ENCODE results near the gene FGGY.
A peak's percentile ranks its signal among the peaks of the same experiment; 100 is the strongest.

The FGGY gene

DNA sequence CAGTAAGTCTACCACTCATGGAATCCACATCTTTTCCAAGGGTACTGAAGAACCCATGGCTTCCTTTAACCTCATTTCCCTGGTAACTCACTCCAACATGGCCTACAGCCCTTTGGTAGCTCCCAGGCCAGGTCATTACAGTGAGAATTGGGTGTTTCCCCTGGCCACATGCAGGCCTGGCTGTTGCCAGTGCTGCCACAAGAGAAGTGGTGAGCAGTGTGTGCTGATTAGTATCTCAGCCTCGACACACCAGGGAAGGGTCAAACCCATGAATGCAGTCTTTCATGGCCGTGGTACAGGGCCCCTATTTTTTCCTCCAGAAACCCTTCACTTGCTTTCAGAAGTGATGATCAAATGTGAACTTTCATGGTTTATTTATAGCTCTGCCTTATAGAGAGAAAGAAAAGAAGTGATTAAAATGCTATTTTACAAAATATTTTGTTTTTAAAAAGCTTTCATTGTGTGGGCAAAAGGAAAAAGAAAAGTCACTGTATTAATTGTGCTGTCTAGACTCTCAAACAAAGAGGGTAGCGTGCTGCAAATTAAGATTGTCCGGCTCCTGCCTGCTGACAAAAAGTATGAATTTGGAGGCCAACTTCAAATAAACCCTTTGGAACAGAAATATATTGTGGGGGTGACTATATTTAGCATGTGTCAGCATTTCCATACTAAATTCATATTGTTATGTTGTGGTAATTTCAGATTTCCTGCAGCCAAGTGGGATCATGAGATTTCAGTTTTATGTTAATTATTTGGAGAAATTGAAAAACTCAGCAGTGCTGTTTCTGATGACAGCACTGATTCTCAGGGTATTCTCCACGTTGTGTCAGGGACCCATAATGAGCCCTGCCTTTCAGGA lies 455.9 kb downstream of the FGGY start:
- Histone ChIP-seq H3K9me3 (ENCODE audit: control insufficient read depth in 2 of 2, low read length in 2 of 2) (no peaks in the 10 kb centered on the region), H3K9ac (ENCODE audit: low read length in 2 of 2) (no peak overlapping the region), H3K4me1 (ENCODE audit: control insufficient read depth, insufficient read depth, low read length) (no peaks in the 10 kb centered on the region), H3K27ac (ENCODE audit: low read length) (no peak overlapping the region), H3K36me3 (ENCODE audit: control insufficient read depth in 2 of 2, insufficient read depth in 2 of 2, low read length in 2 of 2) (no peaks in the 10 kb centered on the region), H3K27me3 (ENCODE audit: control insufficient read depth in 1 of 2, insufficient read depth in 2 of 2, low read length in 2 of 2) (no peaks in the 10 kb centered on the region), H3K4me3 (ENCODE audit: low read length in 2 of 2) (no peak overlapping the region)

DNA sequence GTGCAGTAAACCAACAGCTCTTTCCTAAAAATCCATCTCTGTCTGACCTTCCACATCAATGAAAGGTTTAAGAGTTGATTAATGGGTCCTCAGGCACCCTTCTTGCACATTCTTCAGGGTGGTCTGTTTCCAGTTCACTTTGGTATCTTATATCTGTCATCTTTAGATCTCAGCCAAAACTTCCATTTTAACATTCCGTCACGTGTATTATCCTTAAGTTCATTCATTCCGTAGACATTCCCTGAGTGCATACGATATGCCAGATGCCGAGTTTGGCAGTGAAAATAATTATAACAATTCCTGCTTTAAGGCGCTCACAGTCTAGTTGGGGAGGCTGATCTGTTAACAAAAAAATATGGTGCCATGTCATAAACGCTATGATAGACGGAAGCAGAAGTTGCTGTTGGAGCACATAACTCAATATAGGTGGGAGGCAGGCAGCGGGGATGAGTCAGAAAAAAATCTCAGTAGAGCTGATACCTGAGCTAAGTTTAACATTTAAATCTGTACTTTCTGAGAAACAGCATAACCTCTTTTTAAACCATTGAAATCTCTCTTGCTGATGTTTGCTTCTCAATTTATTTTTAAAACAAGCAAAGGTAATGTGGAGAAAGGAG lies 458.3 kb downstream of the FGGY start:
- Histone ChIP-seq H3K27me3 (ENCODE audit: control insufficient read depth in 1 of 2, insufficient read depth in 2 of 2, low read length in 2 of 2) (no peaks in the 10 kb centered on the region), H3K4me1 (ENCODE audit: control insufficient read depth, insufficient read depth, low read length) (peaks cover 9% of the 10 kb centered on the region), H3K9ac (ENCODE audit: low read length in 2 of 2) (no peak overlapping the region), H3K36me3 (ENCODE audit: control insufficient read depth in 2 of 2, insufficient read depth in 2 of 2, low read length in 2 of 2) (no peaks in the 10 kb centered on the region), H3K4me3 (ENCODE audit: low read length in 2 of 2) (no peak overlapping the region), H3K27ac (ENCODE audit: low read length) (no peak overlapping the region), H3K9me3 (ENCODE audit: control insufficient read depth in 2 of 2, low read length in 2 of 2) (no peaks in the 10 kb centered on the region)

- Histone ChIP-seq H3K4me3 (ENCODE audit: low read length in 2 of 2) (no peak overlapping the region), H3K9me3 (ENCODE audit: control insufficient read depth in 2 of 2, low read length in 2 of 2) (no peaks in the 10 kb centered on the region), H3K4me1 (ENCODE audit: control insufficient read depth, insufficient read depth, low read length) (peaks cover 9% of the 10 kb centered on the region), H3K27ac (ENCODE audit: low read length) (no peak overlapping the region), H3K36me3 (ENCODE audit: control insufficient read depth in 2 of 2, insufficient read depth in 2 of 2, low read length in 2 of 2) (no peaks in the 10 kb centered on the region), H3K9ac (ENCODE audit: low read length in 2 of 2) (no peak overlapping the region), H3K27me3 (ENCODE audit: control insufficient read depth in 1 of 2, insufficient read depth in 2 of 2, low read length in 2 of 2) (no peaks in the 10 kb centered on the region)
Measured at GRCh38 chr1:59757197-59757747, 460.4 kb downstream of the FGGY start.

- Histone ChIP-seq H3K9me3 (ENCODE audit: control insufficient read depth in 2 of 2, low read length in 2 of 2) (no peaks in the 10 kb centered on the region), H3K27ac (ENCODE audit: low read length) (peak overlapping the region; percentile 41), H3K4me3 (ENCODE audit: low read length in 2 of 2) (peak overlapping the region; percentile 38 to 73), H3K36me3 (ENCODE audit: control insufficient read depth in 2 of 2, insufficient read depth in 2 of 2, low read length in 2 of 2) (no peaks in the 10 kb centered on the region), H3K4me1 (ENCODE audit: control insufficient read depth, insufficient read depth, low read length) (peaks cover 9% of the 10 kb centered on the region), H3K27me3 (ENCODE audit: control insufficient read depth in 1 of 2, insufficient read depth in 2 of 2, low read length in 2 of 2) (no peaks in the 10 kb centered on the region), H3K9ac (ENCODE audit: low read length in 2 of 2) (peak overlapping the region; percentile 49 to 68)
Measured at GRCh38 chr1:59759156-59759925, 462.4 kb downstream of the FGGY start.

DNA sequence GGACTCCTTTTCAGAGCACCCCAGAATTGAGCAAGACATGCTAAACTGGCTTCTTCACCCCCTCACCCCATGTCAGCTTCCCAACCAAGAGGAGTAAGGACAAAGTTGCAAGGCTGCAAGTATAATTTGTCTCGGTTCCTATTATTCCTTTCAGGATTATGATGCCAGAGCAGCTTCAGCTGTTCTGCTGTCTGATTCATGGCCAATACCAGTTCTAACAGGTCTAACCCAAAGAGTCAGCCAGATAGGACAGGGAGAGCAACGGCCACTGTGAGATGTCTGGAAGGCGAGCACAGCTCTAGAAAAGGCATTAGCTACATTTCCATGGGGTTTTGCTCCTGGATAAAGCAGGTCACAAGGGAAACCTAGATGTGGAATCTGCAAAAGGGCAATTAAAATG lies 464.5 kb downstream of the FGGY start:
- Histone ChIP-seq H3K4me3 (ENCODE audit: low read length in 2 of 2) (no peak overlapping the region), H3K27me3 (ENCODE audit: control insufficient read depth in 1 of 2, insufficient read depth in 2 of 2, low read length in 2 of 2) (no peaks in the 10 kb centered on the region), H3K9me3 (ENCODE audit: control insufficient read depth in 2 of 2, low read length in 2 of 2) (no peaks in the 10 kb centered on the region), H3K9ac (ENCODE audit: low read length in 2 of 2) (no peak overlapping the region), H3K4me1 (ENCODE audit: control insufficient read depth, insufficient read depth, low read length) (peaks cover 9% of the 10 kb centered on the region), H3K36me3 (ENCODE audit: control insufficient read depth in 2 of 2, insufficient read depth in 2 of 2, low read length in 2 of 2) (no peaks in the 10 kb centered on the region), H3K27ac (ENCODE audit: low read length) (no peak overlapping the region)

- H3K9ac ChIP-seq (ENCODE audit: low read length in 2 of 2), result no peak overlapping the region
- no peak overlapping the region for H3K27ac ChIP-seq (ENCODE audit: low read length)
- no peak overlapping the region for H3K4me3 ChIP-seq (ENCODE audit: low read length in 2 of 2)
- H3K4me1 ChIP-seq (ENCODE audit: control insufficient read depth, insufficient read depth, low read length), result peaks cover 9% of the 10 kb centered on the region
- no peaks in the 10 kb centered on the region for H3K9me3 ChIP-seq (ENCODE audit: control insufficient read depth in 2 of 2, low read length in 2 of 2)
- H3K36me3 ChIP-seq (ENCODE audit: control insufficient read depth in 2 of 2, insufficient read depth in 2 of 2, low read length in 2 of 2), result no peaks in the 10 kb centered on the region
- no peaks in the 10 kb centered on the region for H3K27me3 ChIP-seq (ENCODE audit: control insufficient read depth in 1 of 2, insufficient read depth in 2 of 2, low read length in 2 of 2)
Measured at GRCh38 chr1:59763418-59763817, 466.5 kb downstream of the FGGY start.

DNA sequence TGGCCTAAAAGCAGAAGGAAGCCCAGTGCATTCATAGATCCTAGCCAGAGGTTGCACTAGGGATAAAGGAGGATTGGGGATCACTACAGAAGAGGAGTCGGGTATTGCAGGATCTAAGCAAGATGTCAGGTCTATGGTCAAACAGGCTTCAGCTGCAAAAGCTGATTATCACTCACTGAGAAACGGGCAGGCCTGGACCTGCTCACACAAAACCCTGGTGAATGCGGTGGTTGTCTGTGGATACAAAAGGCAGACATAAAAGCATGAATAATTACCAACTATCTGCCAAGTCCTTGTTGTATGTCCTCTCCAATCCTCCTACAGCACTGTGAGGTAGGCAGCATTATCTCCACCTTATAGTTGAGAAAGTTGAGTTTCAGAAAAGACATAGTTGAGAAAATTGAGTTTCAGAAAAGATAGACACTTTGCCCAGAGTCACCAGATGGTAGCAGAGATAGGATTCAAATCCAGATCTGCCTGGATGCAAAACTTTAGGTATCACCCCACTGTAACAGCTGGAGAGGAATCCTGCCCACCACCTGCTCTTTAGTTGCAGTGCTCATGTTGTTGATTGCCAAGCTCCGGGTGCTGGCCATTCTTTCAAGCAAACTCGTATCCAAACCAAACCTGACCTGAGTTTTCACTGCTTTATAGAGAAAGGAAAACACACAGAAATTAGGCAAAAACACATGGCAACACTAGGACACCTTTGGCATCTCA lies 468.3 kb downstream of the FGGY start:
- Histone ChIP-seq H3K27ac (ENCODE audit: low read length) (no peak overlapping the region), H3K9ac (ENCODE audit: low read length in 2 of 2) (no peak overlapping the region), H3K36me3 (ENCODE audit: control insufficient read depth in 2 of 2, insufficient read depth in 2 of 2, low read length in 2 of 2) (no peaks in the 10 kb centered on the region), H3K4me1 (ENCODE audit: control insufficient read depth, insufficient read depth, low read length) (no peaks in the 10 kb centered on the region), H3K4me3 (ENCODE audit: low read length in 2 of 2) (no peak overlapping the region), H3K27me3 (ENCODE audit: control insufficient read depth in 1 of 2, insufficient read depth in 2 of 2, low read length in 2 of 2) (no peaks in the 10 kb centered on the region), H3K9me3 (ENCODE audit: control insufficient read depth in 2 of 2, low read length in 2 of 2) (no peaks in the 10 kb centered on the region)

GRCh38 chr1:59766227-59766855 lies 469.4 kb downstream of the FGGY start:
- Histone ChIP-seq H3K9ac (ENCODE audit: low read length in 2 of 2) (no peak overlapping the region), H3K4me3 (ENCODE audit: low read length in 2 of 2) (no peak overlapping the region), H3K4me1 (ENCODE audit: control insufficient read depth, insufficient read depth, low read length) (no peaks in the 10 kb centered on the region), H3K27ac (ENCODE audit: low read length) (no peak overlapping the region), H3K27me3 (ENCODE audit: control insufficient read depth in 1 of 2, insufficient read depth in 2 of 2, low read length in 2 of 2) (no peaks in the 10 kb centered on the region), H3K9me3 (ENCODE audit: control insufficient read depth in 2 of 2, low read length in 2 of 2) (no peaks in the 10 kb centered on the region), H3K36me3 (ENCODE audit: control insufficient read depth in 2 of 2, insufficient read depth in 2 of 2, low read length in 2 of 2) (no peaks in the 10 kb centered on the region)

DNA sequence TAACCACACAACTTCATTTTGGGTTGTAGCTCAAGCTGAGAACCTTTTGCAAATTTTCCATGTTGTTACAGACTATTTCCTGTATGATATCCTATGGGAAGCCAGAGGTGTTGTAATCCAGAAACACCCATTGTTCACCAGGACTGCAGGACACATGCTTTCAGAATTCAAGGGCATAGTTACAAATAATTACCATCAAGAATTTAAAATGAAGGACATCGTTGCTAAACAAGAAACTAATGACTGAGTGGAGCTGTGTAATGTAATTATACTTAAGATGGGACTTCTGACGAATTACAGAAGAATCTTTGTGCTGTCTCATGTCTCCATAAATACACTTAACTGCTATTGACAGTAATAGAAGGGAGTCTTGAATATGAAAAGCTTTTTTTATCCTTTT lies 470.2 kb downstream of the FGGY start:
- no peaks in the 10 kb centered on the region for H3K36me3 ChIP-seq (ENCODE audit: control insufficient read depth in 2 of 2, insufficient read depth in 2 of 2, low read length in 2 of 2)
- H3K27ac ChIP-seq (ENCODE audit: low read length), result no peak overlapping the region
- no peaks in the 10 kb centered on the region for H3K27me3 ChIP-seq (ENCODE audit: control insufficient read depth in 1 of 2, insufficient read depth in 2 of 2, low read length in 2 of 2)
- H3K4me3 ChIP-seq (ENCODE audit: low read length in 2 of 2), result no peak overlapping the region
- no peaks in the 10 kb centered on the region for H3K9me3 ChIP-seq (ENCODE audit: control insufficient read depth in 2 of 2, low read length in 2 of 2)
- H3K4me1 ChIP-seq (ENCODE audit: control insufficient read depth, insufficient read depth, low read length), result no peaks in the 10 kb centered on the region
- no peak overlapping the region for H3K9ac ChIP-seq (ENCODE audit: low read length in 2 of 2)
